ENCODE measurements around the gene NKX6-2. TPM values are rescaled to one million over a fixed set of nuclear protein-coding genes. Genes with fewer than 3 reads are reported as not detected.

NKX6-2 gene
- total RNA-seq (ENCODE audit: unreplicated experiment) = 6.2 TPM
- long read RNA-seq, partial matches to known transcripts = 0 of 1 reads
- long read RNA-seq, other reads (novel, unspliced or antisense) = 0 of 1 reads

DNA sequence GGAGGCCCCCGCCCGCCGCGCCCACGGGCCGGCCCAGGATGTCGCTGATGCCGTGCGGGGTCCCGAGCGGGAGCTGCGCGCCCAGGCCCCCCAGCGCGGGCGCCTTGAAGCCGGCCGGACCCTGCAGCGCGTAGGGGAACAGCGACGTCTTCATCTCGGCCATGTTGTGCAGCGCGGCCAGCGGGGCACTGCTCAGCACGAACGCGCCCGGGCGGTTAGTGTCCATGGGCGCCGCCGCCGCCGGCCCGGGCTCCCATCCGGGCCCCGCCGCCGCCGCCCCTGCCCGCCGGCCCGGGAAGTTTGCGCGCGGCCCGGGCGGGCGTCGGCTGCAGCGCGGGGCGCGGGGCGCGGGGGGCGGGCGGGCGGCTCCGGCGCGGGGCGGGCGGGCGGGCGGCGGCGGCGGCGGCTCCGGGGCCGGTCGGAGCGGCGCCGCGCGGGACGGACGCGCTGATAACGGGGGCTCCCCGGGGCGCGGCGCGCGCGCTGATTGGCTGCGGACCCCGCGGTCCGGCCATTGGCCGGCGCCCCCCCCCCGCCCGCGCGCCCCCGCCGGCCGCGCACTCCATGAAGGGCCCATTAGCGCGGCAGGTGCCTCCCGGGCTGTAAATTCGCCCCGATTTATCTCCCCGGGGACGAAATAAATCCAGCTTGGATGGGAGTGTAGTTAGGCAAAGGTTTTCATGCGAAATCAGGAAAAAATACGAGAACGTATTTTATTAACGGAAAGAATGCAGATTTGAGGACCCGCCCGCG is at the start of gene NKX6-2:
NKX6-2 (minus strand) TSS at position 425 of the 753 bp plus-strand sequence; CDS start at position 226, 199 bp downstream.
- peaks cover 3% of the 10 kb centered on the region for H3K36me3 Mint-ChIP-seq (ENCODE audit: unreplicated experiment)
- peaks cover 2% of the 10 kb centered on the region for H3K4me1 Mint-ChIP-seq (ENCODE audit: low read depth, unreplicated experiment)
- H3K27me3 Mint-ChIP-seq (ENCODE audit: unreplicated experiment) = peaks cover 19% of the 10 kb centered on the region
- H3K27ac Mint-ChIP-seq (ENCODE audit: unreplicated experiment) = no peak within 1 kb of the TSS
- peak; percentile 69 for DNase-seq
- no peak for TF ChIP-seq CTCF (IDR thresholded peaks at IDR 0.05; ENCODE audit: partially characterized antibody, unreplicated experiment)
- H3K9me3 Mint-ChIP-seq (ENCODE audit: unreplicated experiment) = peaks cover 7% of the 10 kb centered on the region
- H3K4me3 Mint-ChIP-seq (ENCODE audit: unreplicated experiment) = peak within 1 kb of the TSS; percentile 71

DNA sequence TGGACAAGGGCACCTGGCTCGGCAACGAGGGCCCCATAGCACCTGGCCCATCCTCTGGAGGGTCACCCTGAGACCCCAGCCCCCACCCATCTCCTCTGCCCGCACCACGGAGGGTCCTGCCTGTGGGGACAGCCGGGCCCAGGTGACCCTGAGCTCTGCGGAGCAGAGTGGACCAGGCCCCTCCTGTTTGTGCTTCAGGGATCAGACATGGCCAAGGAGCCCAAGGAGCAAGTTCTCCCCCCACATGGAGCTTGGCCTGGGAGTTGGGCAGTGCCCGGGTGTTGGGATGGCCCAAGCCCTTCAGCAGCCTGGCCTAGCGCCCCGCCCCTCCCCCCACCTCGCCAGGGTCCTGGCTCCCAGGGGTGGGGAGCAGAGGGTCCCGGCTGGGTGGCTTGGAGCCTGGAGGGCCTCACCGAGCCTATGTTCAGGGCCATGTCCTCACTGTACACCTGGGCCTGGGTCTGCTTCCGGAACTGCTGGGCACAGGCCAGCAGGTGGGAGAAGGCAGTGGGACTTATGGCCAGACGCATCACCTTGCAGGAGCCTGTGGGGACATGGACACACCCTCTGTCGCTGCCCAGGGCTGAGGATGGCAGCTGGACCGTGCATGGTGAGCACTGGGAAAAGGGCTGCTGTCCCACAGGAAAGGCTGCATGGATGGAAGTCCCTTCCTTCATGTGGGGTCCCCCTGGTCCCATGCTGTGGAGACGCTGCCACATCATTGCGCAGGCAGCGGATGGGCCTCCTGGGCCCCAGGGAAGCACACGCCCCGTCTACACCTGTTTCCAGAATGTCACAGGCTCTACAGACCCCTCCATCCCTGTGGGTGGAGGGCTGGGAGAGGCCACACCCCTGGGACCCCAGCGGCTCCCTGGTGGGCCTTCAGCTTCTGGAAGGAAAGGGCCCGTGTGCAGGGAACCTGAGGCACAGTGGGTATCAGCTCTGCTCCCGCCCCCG is 49.2 kb upstream of the NKX6-2 start:
- H3K27ac Mint-ChIP-seq (ENCODE audit: unreplicated experiment) = no peak overlapping the region
- no peak for TF ChIP-seq CTCF (IDR thresholded peaks at IDR 0.05; ENCODE audit: partially characterized antibody, unreplicated experiment)

GRCh38 chr10:132834311-132834761 is 48.4 kb upstream of the NKX6-2 start:
- H3K36me3 Mint-ChIP-seq (ENCODE audit: unreplicated experiment) = peaks cover 4% of the 10 kb centered on the region
- H3K27me3 Mint-ChIP-seq (ENCODE audit: unreplicated experiment) = peaks cover 6% of the 10 kb centered on the region
- no peak for DNase-seq
- H3K4me1 Mint-ChIP-seq (ENCODE audit: low read depth, unreplicated experiment) = peaks cover 15% of the 10 kb centered on the region
- no peak for TF ChIP-seq CTCF (IDR thresholded peaks at IDR 0.05; ENCODE audit: partially characterized antibody, unreplicated experiment)
- peaks cover 7% of the 10 kb centered on the region for H3K9me3 Mint-ChIP-seq (ENCODE audit: unreplicated experiment)
- H3K4me3 Mint-ChIP-seq (ENCODE audit: unreplicated experiment) = no peak overlapping the region
- H3K27ac Mint-ChIP-seq (ENCODE audit: unreplicated experiment) = no peak overlapping the region

More for the DNA sequence above, 49.2 kb upstream of the NKX6-2 start:
- Mint-ChIP-seq H3K36me3 (ENCODE audit: unreplicated experiment) (no peaks in the 10 kb centered on the region), H3K4me3 (ENCODE audit: unreplicated experiment) (no peak overlapping the region), H3K9me3 (ENCODE audit: unreplicated experiment) (peaks cover 4% of the 10 kb centered on the region), H3K4me1 (ENCODE audit: low read depth, unreplicated experiment) (peaks cover 8% of the 10 kb centered on the region), H3K27me3 (ENCODE audit: unreplicated experiment) (peaks cover 6% of the 10 kb centered on the region)
- DNase-seq = no peak

DNA sequence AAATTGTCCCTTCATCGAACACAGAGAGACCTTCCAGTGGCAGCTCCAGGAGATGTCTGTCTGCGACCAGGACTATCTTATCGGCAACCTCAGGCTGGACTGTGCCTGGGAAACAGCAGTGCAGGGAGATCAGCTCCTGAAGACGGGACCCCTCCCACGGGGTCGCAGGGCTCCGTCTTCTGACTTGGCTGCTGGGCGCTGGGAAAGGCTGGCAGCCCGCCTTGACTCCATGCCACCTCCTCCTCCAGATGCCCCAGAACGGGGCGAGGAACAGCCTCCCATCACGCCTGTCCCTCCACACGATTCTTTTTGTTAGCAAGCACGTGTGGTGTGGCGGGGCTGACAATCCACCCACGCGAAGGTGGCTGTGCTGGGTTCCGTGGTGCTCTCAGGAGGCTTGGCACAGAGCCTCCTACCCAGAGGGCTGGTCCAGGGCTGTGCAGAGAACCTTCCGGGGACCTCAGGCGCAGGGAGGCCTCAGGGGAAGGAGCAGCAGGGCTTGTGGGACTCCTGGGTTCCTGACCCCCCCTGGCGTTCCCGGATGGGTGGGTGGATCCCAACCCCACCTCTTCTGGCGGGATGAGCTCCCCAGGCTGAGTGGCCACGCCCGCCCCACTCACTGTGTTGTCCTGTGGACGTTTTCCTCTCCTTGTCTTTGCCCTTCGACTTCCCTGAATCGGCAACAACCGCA is 47.6 kb upstream of the NKX6-2 start:
- no peak for DNase-seq
- H3K36me3 Mint-ChIP-seq (ENCODE audit: unreplicated experiment) = peaks cover 5% of the 10 kb centered on the region
- TF ChIP-seq CTCF (IDR thresholded peaks at IDR 0.05; ENCODE audit: partially characterized antibody, unreplicated experiment) = no peak
- H3K9me3 Mint-ChIP-seq (ENCODE audit: unreplicated experiment) = peaks cover 7% of the 10 kb centered on the region
- no peak overlapping the region for H3K27ac Mint-ChIP-seq (ENCODE audit: unreplicated experiment)
- no peak overlapping the region for H3K4me3 Mint-ChIP-seq (ENCODE audit: unreplicated experiment)
- H3K27me3 Mint-ChIP-seq (ENCODE audit: unreplicated experiment) = peaks cover 6% of the 10 kb centered on the region
- peaks cover 19% of the 10 kb centered on the region for H3K4me1 Mint-ChIP-seq (ENCODE audit: low read depth, unreplicated experiment)
